Spleen (tissue), 11 donors: ENCODE data around the gene HUNK. TPM values are rescaled to one million over a fixed set of nuclear protein-coding genes. Genes with fewer than 3 reads are reported as not detected.

ENCODE experiments used
- DNase-seq: peaks from one replicate; pipeline ENCODE4 v3.0.0-alpha.2; 2020
- H3K27ac ChIP-seq, 8 donors: fragments of 200-600 bp; sonication (generic) in 7 of 8; 1 replicate in 4 of 8; 2 replicates in 4 of 8; pipeline versions ENCODE4 v1.5.0 to v1.8.0; 2016 to 2021; ENCODE audit warnings: inconsistent platforms in 4 of 8, mild to moderate bottlenecking in 4 of 8, moderate library complexity in 1 of 8
- H3K27me3 ChIP-seq, 7 donors: fragments of 200-600 bp; sonication (generic) in 6 of 7; replicated peaks in 1 of 7; 1 replicate in 4 of 7; 2 replicates in 3 of 7; pipeline versions ENCODE4 v1.5.0 to v1.8.0; 2016 to 2021; ENCODE audit warnings: inconsistent platforms in 3 of 7, mild to moderate bottlenecking in 1 of 7
- H3K36me3 ChIP-seq, 6 donors: fragments of 200-600 bp; sonication (generic) in 5 of 6; 1 replicate in 4 of 6; 2 replicates in 2 of 6; pipeline versions ENCODE4 v1.5.0 to v1.8.0; 2016 to 2021; ENCODE audit warnings: inconsistent platforms in 2 of 6
- H3K4me1 ChIP-seq, 6 donors: fragments of 200-600 bp; sonication (generic) in 5 of 6; 1 replicate in 3 of 6; 2 replicates in 3 of 6; pipeline versions ENCODE4 v1.5.0 to v1.8.0; 2016 to 2021; ENCODE audit warnings: inconsistent platforms in 3 of 6
- H3K4me3 ChIP-seq, 8 donors: fragments of 200-600 bp; sonication (generic) in 7 of 8; 1 replicate in 4 of 8; 2 replicates in 4 of 8; pipeline versions ENCODE4 v1.5.0 to v1.8.0; 2016 to 2021; ENCODE audit warnings: inconsistent platforms in 4 of 8, mild to moderate bottlenecking in 4 of 8, moderate library complexity in 2 of 8
- H3K9me3 ChIP-seq, 8 donors: fragments of 200-600 bp; sonication (generic) in 7 of 8; 1 replicate in 4 of 8; 2 replicates in 4 of 8; pipeline versions ENCODE4 v1.5.0 to v1.8.0; 2016 to 2021; ENCODE audit warnings: inconsistent platforms in 4 of 8
- CTCF ChIP-seq, 11 experiments: fragments of 200-600 bp in 7 of 11; fragments of 450-650 bp in 4 of 11; sonication (generic) in 4 of 11; IDR thresholded peaks in 8 of 11; conservative IDR thresholded peaks in 3 of 11; 1 replicate in 7 of 11; 2 replicates in 4 of 11; pipeline versions ENCODE4 v1.4.0 to v1.8.0; 2016 to 2021; ENCODE audit warnings: antibody characterized with exemption in 11 of 11, inconsistent platforms in 4 of 11, mild to moderate bottlenecking in 1 of 11
- POLR2A ChIP-seq, 3 donors: fragments of 450-650 bp; IDR thresholded peaks; one replicate each; pipeline ENCODE4 v1.5.1; 2017; ENCODE audit warnings: antibody characterized with exemption in 3 of 3, mild to moderate bottlenecking in 1 of 3
- POLR2AphosphoS5 ChIP-seq, 3 donors: sonication (generic); formaldehyde crosslinking; IDR thresholded peaks; one replicate each; pipeline ENCODE4 v1.5.1; 2017; ENCODE audit warnings: antibody characterized with exemption in 3 of 3
- WGBS, 5 donors: extraction: QIAGEN DNeasy Blood & Tissue Kit in 3 of 5; methylation state at CpG; one replicate each; pipeline versions ENCODE4 v1.1.5 to v1.1.7; 2013 to 2018; 5-methylcytosine and 5-hydroxymethylcytosine counted together
- intact Hi-C: fragments of 100-400 bp; cut with DNase I; formaldehyde crosslinking; loops from one replicate; pipeline ENCODE4 v1.15.0; 2023; ENCODE audit warnings: low total_unique reads
- polyA plus RNA-seq, 3 donors: library from polyadenylated mRNA; stranded (reverse); fragments of 200-250 nt; gene quantifications; one replicate each; pipeline ENCODE4 v1.2.1, GENCODE V29; 2013
- total RNA-seq, 7 donors: library from RNA; depleted of rRNA in 3 of 7; stranded (reverse); fragments of >200 nt in 3 of 7; fragmentation: NEBNext Ultra II Directional in 4 of 7; extraction: Animal tissue kit (Norgen Biotek cat#: 25700) in 4 of 7; gene quantifications; one replicate each; pipeline versions ENCODE4 v1.1.0 to v1.2.1, GENCODE V29; 2016 to 2021
- donor health status: healthy with polysubstance abuse.
- donor health status: DM: no; HTN: no; CAD: no; lungs with moderate emphysema.
- donor health status: DM: no; HTN: no; CAD: no.
- donor health status: Bipolar disorder and iron deficiency.
- donor health status: healthy.
- donor health status: DM: no; HTN: no; CAD: no.
- donor health status: DM: yes; HTN: yes; CAD: no.

HUNK gene
- total and polyA plus RNA-seq, 10 donors: 0.06 to 0.41 (median 0.14) TPM; not detected in 3

GRCh38 chr21:31941694-31942093, 68.9 kb downstream of the HUNK start:
- Histone ChIP-seq H3K27ac (no peak overlapping the region), H3K27me3 (peaks cover 0 to 28% (median 0%) of the 10 kb centered on the region in 7 donors), H3K4me3 (no peak overlapping the region), H3K36me3 (no peaks in the 10 kb centered on the region), H3K9me3 (no peaks in the 10 kb centered on the region), H3K4me1 (no peaks in the 10 kb centered on the region)
- TF ChIP-seq POLR2A (IDR thresholded peaks at IDR 0.05) (no peak), CTCF (IDR thresholded peaks at IDR 0.05 in 8 of 11, conservative IDR thresholded peaks at IDR 0.05 in 3 of 11) (no peak), POLR2AphosphoS5 (IDR thresholded peaks at IDR 0.05) (no peak)
- 79 to 85% (median 83%) methylated on average over 6 of the region's 6 CpGs for WGBS, 5 donors
- no peak for DNase-seq
- intact Hi-C loops: no loop called here

GRCh38 chr21:31943561-31943960, 70.7 kb downstream of the HUNK start:
- Histone ChIP-seq H3K27me3 (peaks cover 0 to 28% (median 0%) of the 10 kb centered on the region in 7 donors), H3K36me3 (no peaks in the 10 kb centered on the region), H3K4me3 (no peak overlapping the region), H3K9me3 (no peaks in the 10 kb centered on the region), H3K27ac (no peak overlapping the region), H3K4me1 (no peaks in the 10 kb centered on the region)
- 8 to 35% (median 29%) methylated on average over 1 of the region's 1 CpG for WGBS, 5 donors
- DNase-seq: no peak
- intact Hi-C loops: no loop called here
- no peak for TF ChIP-seq POLR2A (IDR thresholded peaks at IDR 0.05)
- no peak for TF ChIP-seq POLR2AphosphoS5 (IDR thresholded peaks at IDR 0.05)
- no peak for TF ChIP-seq CTCF (IDR thresholded peaks at IDR 0.05 in 8 of 11, conservative IDR thresholded peaks at IDR 0.05 in 3 of 11)

- H3K4me3 ChIP-seq: no peak overlapping the region
- H3K27ac ChIP-seq: no peak overlapping the region
- no peak for DNase-seq
- 48 to 56% (median 51%) methylated on average over 5 of the region's 5 CpGs for WGBS, 5 donors
- H3K36me3 ChIP-seq: no peaks in the 10 kb centered on the region
- intact Hi-C loops: no loop called here
- TF ChIP-seq POLR2A (IDR thresholded peaks at IDR 0.05): no peak
- no peak for TF ChIP-seq CTCF (IDR thresholded peaks at IDR 0.05 in 8 of 11, conservative IDR thresholded peaks at IDR 0.05 in 3 of 11)
- no peak for TF ChIP-seq POLR2AphosphoS5 (IDR thresholded peaks at IDR 0.05)
- H3K4me1 ChIP-seq: no peaks in the 10 kb centered on the region
- H3K27me3 ChIP-seq: peaks cover 0 to 24% (median 0%) of the 10 kb centered on the region in 7 donors
- no peaks in the 10 kb centered on the region for H3K9me3 ChIP-seq
Measured at GRCh38 chr21:31945141-31945540, 72.3 kb downstream of the HUNK start.

GRCh38 chr21:31945546-31945945, 72.7 kb downstream of the HUNK start:
- TF ChIP-seq CTCF (IDR thresholded peaks at IDR 0.05 in 8 of 11, conservative IDR thresholded peaks at IDR 0.05 in 3 of 11) (no peak), POLR2AphosphoS5 (IDR thresholded peaks at IDR 0.05) (no peak), POLR2A (IDR thresholded peaks at IDR 0.05) (no peak)
- Histone ChIP-seq H3K36me3 (no peaks in the 10 kb centered on the region), H3K4me1 (no peaks in the 10 kb centered on the region), H3K4me3 (no peak overlapping the region), H3K27ac (no peak overlapping the region), H3K9me3 (no peaks in the 10 kb centered on the region), H3K27me3 (peaks cover 0 to 24% (median 0%) of the 10 kb centered on the region in 7 donors)
- intact Hi-C loops: no loop called here
- WGBS, 5 donors: 53 to 76% (median 72%) methylated on average over 4 of the region's 4 CpGs
- DNase-seq: no peak
